HG03108 (cell line): ENCODE measurements around the gene RBM38.
"Not testable (repeated sequence)": the region's sequence is repeated elsewhere in the genome, so short reads cannot be mapped to it uniquely, and the experiment has no call there.

Experiments used
- ATAC-seq: cut with Tn5 transposase; IDR thresholded peaks from one replicate; pipeline ENCODE4 v1.9.1; 2021; ENCODE audit warnings: moderate library complexity; ENCODE audit not compliant: unreplicated experiment

The RBM38 gene

GRCh38 chr20:57390604-57391438 lies at the start of gene RBM38:
Gene RBM38 (plus strand): TSS chr20:57391396. CDS start chr20:57391582, 186 bp downstream.
- no peak for ATAC-seq

DNA sequence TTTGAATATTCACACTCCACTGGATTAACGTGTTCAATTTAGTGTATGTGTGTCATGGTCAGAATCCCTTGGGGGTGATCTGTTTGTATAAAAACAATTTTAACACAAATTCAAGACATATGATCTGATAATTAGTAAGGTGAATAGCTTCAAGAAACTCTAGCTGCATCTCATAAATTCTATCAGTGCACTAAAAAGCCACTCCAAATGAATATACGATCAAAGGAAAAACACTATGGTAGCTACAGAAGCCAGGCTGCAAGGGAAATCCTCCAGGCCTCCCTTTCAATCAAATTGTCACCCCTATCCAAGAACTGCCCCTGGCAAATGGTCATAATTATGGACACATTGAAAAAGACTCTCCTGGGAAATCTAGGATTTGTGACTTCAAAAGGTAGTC lies 49.5 kb upstream of the RBM38 start:
- no peak for ATAC-seq

- ATAC-seq: no peak
These were observed 48.4 kb upstream of the RBM38 start for GRCh38 chr20:57342829-57343228.

DNA sequence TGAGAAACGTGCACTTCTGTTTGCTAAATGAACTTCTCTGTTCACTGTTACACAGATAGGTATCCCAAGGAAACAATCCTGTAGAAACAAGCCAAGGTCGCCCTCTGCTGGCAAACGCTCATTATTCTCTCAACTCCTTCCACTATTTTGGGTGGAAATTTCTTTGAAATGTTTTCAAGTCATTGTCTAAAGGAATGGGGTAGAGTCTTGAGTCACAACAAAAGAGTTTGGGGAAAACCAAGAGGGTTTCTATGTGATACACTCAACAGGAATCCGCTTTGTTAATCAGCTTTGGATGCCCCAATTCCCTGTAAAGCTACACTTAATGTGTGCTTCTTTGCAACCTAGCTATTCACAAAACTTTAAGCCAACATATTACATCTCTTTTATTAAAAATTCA lies 44.7 kb upstream of the RBM38 start:
- ATAC-seq: no peak

DNA sequence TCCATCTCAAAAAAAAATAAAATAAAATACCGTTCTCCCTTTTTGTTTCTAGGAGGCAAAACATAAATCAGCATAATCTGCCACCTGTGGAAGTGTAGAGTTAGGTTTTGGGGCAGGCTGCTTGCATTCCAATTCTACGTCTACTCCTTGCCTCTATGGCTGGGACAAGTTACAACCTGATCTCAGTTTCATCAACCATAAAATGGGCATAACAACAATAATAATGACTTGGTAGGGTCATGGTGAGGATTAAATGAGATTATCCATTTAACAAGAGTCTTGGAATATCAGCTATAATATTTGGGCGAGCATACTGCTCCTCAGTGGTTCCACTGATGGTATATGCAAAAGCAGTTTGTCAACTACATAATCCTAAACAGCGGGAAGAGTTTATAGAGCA lies 43.8 kb upstream of the RBM38 start:
- ATAC-seq: no peak

DNA sequence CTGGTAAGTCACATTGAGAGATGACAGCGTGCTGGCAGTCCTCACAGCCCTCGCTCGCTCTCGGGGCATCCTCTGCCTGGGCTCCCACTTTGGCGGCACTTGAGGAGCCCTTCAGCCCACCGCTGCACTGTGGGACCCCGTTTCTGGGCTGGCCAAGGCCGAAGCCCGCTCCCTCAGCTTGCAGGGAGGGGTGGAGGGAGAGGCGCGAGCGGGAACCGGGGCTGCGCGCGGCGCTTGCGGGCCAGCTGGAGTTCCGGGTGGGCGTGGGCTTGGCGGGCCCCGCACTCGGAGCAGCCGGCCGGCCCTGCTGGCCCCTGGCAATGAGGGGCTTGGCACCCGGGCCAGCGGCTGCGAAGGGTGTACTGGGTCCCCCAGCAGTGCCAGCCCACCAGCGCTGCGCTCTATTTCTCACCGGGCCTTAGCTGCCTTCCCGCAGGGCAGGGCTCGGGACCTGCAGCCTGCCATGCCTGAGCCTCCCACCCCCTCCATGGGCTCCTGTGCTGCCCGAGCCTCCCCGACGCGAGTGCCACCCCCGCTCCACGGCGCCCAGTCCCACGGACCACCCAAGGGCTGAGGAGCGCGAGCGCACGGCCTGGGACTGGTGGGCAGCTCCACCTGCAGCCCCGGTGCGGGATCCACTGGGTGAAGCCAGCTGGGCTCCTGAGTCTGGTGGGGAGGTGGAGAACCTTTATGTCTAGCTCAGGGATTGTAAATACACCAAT lies 42.8 kb upstream of the RBM38 start:
- ATAC-seq: not testable (repeated sequence)

DNA sequence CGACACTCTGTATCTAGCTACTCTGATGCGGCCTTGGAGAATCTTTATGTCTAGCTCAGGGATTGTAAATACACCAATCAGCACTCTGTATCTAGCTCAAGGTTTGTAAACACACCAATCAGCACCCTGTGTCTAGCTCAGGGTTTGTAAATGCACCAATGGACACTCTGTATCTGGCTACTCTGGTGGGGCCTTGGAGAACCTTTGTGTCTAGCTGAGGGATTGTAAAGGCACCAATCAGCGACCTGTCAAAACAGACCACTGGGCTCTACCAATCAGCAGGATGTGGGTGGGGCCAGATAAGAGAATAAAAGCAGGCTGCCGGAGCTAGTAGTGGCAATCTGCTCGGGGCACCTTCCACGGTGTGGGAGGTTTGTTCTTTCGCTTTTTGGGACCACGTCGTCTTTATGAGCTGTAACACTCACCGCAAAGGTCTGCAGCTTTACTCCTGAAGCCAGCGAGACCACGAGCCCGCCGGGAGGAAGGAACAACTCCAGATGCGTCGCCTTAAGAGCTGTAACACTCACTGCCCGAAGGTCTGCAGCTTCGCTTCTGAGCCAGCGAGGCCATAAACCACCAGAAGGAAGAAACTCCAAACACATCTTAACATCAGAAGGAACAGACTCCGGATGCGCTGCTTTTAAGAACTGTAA lies 42.1 kb upstream of the RBM38 start:
- not testable (repeated sequence) for ATAC-seq

- ATAC-seq: no peak
These were observed 41.0 kb upstream of the RBM38 start for GRCh38 chr20:57350081-57350710.

DNA sequence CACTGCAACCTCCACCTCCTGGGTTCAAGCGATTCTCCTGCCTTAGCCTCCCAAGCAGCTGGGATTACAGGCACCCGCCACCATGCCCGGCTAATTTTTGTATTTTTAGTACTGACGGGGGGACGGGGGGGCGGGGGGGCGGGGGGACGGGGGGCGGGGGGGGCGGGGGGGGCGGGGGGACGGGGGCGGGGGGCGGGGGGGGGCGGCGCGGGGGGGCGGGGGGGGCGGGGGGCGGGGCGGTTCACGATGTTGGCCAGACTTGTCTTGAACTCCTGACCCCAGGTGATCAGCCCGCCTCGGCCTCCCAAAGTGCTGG lies 40.5 kb upstream of the RBM38 start:
- not testable (repeated sequence) for ATAC-seq

GRCh38 chr20:57351042-57351783 lies 40.0 kb upstream of the RBM38 start, which contains the start of gene RAE1:
Gene RAE1 (plus strand): TSS chr20:57351255. CDS start chr20:57354039, 2,784 bp downstream.
- peak; percentile 74 for ATAC-seq

DNA sequence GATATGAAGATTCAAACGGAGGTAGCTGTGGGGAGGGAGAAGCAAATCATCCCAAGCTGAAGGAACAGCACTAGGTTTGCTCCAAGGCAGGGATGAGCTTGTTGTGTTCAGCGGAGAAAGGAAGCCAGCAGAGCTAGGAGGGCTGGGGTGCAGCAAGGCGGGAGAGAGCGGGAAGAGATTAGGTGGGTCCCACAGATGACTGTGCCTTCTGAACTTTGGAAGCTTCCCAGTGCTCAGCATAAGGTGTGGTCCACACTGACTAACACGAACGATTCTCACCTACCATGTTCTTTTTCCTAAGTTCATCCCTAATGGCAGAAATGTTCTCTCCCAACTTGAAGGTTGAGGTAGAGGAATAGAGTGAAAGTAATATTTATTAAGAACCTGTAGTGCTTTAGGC lies 38.9 kb upstream of the RBM38 start:
- ATAC-seq: no peak

DNA sequence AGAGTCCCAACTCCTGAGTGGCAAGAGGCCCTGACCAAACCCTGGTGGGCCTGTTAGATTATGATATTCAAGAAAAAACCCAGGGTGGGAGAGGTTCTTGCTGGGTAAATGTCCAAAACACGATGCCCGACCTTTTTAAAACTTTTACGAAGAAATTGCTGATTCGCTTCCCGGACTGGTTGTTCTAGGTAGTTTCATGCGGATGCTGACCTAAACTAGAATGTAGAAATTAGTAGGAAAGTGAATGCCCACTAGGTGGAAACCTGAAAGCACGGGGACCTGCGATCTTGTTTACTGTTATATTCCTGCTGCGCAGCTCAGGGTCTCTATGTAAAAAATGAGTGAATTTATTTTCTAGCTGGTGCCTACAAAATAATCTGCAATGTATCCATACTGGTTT lies 37.8 kb upstream of the RBM38 start:
- no peak for ATAC-seq

- no peak for ATAC-seq
These were observed 29.7 kb upstream of the RBM38 start for GRCh38 chr20:57361517-57361916.

DNA sequence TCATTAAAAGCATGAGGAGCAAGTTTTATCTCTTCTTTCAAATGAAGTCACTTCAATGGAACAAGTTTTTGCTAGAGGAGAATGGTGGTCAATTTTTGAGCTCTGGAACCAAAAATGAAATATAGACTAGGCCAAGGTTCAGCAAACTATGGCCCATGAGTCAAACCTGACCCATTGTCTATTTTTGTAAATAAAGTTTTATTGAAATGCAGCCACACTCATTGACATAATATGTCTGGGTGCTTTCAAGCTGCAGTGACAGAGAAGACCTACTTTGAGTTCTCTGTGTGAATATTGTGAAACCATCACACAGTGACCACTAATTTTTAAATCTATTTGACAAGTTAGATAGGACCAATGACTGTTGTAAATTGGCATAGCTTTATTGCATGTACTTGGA lies 26.7 kb upstream of the RBM38 start:
- ATAC-seq: no peak

DNA sequence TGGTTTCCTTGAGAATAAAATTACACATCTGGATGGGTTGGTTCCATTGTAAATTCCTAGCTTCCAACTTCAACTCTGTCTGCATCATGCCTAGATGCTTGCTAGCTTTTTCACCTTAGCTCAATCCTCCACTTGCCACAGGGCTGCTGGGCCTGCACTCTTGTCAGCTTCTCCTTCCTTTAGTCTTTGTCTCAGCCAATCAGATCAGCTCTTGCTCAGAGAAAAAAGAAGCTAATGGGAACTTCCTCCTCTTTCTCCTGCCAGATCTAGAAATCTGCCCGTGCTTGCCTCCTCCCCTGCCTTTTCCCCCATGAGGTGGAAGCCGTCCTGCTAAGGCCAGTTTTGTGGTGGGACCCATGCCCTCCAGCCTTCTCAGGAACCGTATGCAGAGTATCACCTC lies 21.6 kb upstream of the RBM38 start:
- no peak for ATAC-seq

GRCh38 chr20:57370316-57370715 lies 20.9 kb upstream of the RBM38 start:
- no peak for ATAC-seq

GRCh38 chr20:57371363-57371762 lies 19.8 kb upstream of the RBM38 start:
- no peak for ATAC-seq

DNA sequence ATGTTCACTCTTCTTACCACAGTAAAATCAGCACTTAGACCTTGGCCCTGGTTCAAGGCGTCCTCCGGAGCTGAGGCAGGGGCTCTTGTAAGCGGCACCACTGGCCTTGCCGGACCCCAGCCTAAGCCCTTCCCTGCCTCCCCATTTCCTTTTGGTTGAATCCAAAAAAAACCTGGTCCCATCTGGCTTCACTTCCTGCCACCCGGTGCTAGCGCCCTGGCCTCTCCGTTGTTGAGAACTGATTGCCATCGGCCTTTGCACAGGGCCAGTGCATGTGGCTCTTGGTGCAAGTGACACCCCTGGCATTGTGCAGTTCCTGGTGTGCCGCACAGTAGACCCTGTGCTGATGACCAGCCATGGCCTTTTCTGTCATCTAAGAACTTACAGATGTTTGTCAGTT lies 19.0 kb upstream of the RBM38 start:
- ATAC-seq: no peak

GRCh38 chr20:57372581-57373350 lies 18.4 kb upstream of the RBM38 start:
- no peak for ATAC-seq

GRCh38 chr20:57374343-57374930 lies 16.8 kb upstream of the RBM38 start:
- ATAC-seq: no peak
